DOHH2 (cell line): ENCODE measurements around the gene KBTBD6.
"Not testable (repeated sequence)": the region's sequence is repeated elsewhere in the genome, so short reads cannot be mapped to it uniquely, and the experiment has no call there.

Source experiments
- H3F3A ChIP-seq: fragments of 200-600 bp; sonication (generic), shearing (Covaris generic); 2 replicates; pipeline ENCODE4 v1.6.0; 2016; ENCODE audit warnings: antibody characterized with exemption, mild to moderate bottlenecking; ENCODE audit not compliant: control insufficient read depth, insufficient read depth
- H3K27ac ChIP-seq: fragments of 200-600 bp; sonication (generic); 2 replicates; pipeline ENCODE4 v1.5.1; 2014; ENCODE audit warnings: low read depth, mild to moderate bottlenecking, low read length, moderate library complexity
- H3K27me3 ChIP-seq: fragments of 200-600 bp; sonication (generic); 2 replicates; pipeline ENCODE4 v1.6.1; 2014; ENCODE audit warnings: mild to moderate bottlenecking, low read length, mixed read lengths; ENCODE audit not compliant: control insufficient read depth
- H3K36me3 ChIP-seq: fragments of 200-600 bp; sonication (generic); 2 replicates; pipeline ENCODE4 v1.6.1; 2014; ENCODE audit warnings: mild to moderate bottlenecking, low read length, moderate library complexity, mixed read lengths; ENCODE audit not compliant: control insufficient read depth
- H3K4me1 ChIP-seq: fragments of 200-600 bp; sonication (generic); 2 replicates; pipeline ENCODE4 v1.6.1; 2014; ENCODE audit warnings: mild to moderate bottlenecking, low read length, mixed read lengths; ENCODE audit not compliant: control insufficient read depth
- H3K4me2 ChIP-seq: fragments of 200-600 bp; sonication (generic); 2 replicates; pipeline ENCODE4 v1.6.0; 2014; ENCODE audit warnings: mild to moderate bottlenecking, low read length, moderate library complexity
- H3K4me3 ChIP-seq: fragments of 200-600 bp; sonication (generic); 2 replicates; pipeline ENCODE4 v1.5.1; 2014; ENCODE audit warnings: mild to moderate bottlenecking, low read length, mixed read lengths
- H3K79me2 ChIP-seq: fragments of 200-600 bp; sonication (generic); 2 replicates; pipeline ENCODE4 v1.6.1; 2014; ENCODE audit warnings: mild to moderate bottlenecking, low read length, mixed read lengths; ENCODE audit not compliant: control insufficient read depth
- H3K9me2 ChIP-seq: fragments of 200-600 bp; sonication (generic); replicated peaks from 2 replicates; pipeline ENCODE4 v1.6.1; 2014; ENCODE audit warnings: mild to moderate bottlenecking, low read length, mixed read lengths; ENCODE audit not compliant: control insufficient read depth
- H3K9me3 ChIP-seq: fragments of 200-600 bp; sonication (generic); 2 replicates; pipeline ENCODE4 v1.6.1; 2014; ENCODE audit warnings: antibody characterized with exemption, low read length, mixed read lengths; ENCODE audit not compliant: control insufficient read depth, insufficient read depth
- H4K20me1 ChIP-seq: fragments of 200-600 bp; sonication (generic); 2 replicates; pipeline ENCODE4 v1.6.0; 2014; ENCODE audit warnings: low read depth, mild to moderate bottlenecking, antibody characterized with exemption, low read length, moderate library complexity; ENCODE audit not compliant: control insufficient read depth, insufficient read depth
- EZH2phosphoT487 ChIP-seq: fragments of 200-600 bp; sonication (generic); IDR thresholded peaks from 2 replicates; pipeline ENCODE4 v1.6.1; 2017; ENCODE audit warnings: borderline replicate concordance, mild to moderate bottlenecking, antibody characterized with exemption, low read length, moderate library complexity, mixed read lengths
- TF ChIP-seq, protein P1 (sequence below): fragments of 200-600 bp; sonication (generic); IDR thresholded peaks from one replicate; pipeline ENCODE4 v1.5.1; 2014; ENCODE audit warnings: antibody characterized with exemption, mild to moderate bottlenecking, low read depth, low read length; ENCODE audit not compliant: poor library complexity, severe bottlenecking

Gene KBTBD6

DNA sequence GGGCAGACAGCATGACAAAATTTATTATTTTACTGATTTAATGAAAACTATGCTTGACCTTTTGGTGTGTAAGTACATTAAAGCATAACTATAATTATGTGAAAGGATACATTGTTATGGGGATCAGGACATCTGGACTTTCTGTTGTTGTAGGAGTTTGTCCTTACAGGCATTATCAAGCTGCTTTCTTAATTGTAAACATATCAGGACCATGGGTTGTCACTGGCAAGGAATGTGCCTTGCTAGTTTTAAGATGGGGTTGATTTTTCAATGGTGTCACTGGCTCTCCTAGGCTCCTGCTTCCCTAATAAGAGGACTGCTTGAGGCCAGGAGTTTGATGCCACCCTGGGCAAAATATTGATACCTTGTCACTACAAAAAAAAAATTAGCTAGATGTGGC, 32.6 kb downstream of the KBTBD6 start:
- H3K27me3 ChIP-seq = no peaks in the 10 kb centered on the region
- no peaks in the 10 kb centered on the region for H3K79me2 ChIP-seq
- no peak overlapping the region for H3K4me3 ChIP-seq
- H3K4me2 ChIP-seq = no peak overlapping the region
- H3F3A ChIP-seq = no peaks in the 10 kb centered on the region
- TF ChIP-seq, protein P1, sequence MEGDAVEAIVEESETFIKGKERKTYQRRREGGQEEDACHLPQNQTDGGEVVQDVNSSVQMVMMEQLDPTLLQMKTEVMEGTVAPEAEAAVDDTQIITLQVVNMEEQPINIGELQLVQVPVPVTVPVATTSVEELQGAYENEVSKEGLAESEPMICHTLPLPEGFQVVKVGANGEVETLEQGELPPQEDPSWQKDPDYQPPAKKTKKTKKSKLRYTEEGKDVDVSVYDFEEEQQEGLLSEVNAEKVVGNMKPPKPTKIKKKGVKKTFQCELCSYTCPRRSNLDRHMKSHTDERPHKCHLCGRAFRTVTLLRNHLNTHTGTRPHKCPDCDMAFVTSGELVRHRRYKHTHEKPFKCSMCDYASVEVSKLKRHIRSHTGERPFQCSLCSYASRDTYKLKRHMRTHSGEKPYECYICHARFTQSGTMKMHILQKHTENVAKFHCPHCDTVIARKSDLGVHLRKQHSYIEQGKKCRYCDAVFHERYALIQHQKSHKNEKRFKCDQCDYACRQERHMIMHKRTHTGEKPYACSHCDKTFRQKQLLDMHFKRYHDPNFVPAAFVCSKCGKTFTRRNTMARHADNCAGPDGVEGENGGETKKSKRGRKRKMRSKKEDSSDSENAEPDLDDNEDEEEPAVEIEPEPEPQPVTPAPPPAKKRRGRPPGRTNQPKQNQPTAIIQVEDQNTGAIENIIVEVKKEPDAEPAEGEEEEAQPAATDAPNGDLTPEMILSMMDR = no peak
- no peak for TF ChIP-seq EZH2phosphoT487
- no peaks in the 10 kb centered on the region for H4K20me1 ChIP-seq
- H3K9me2 ChIP-seq = no peaks in the 10 kb centered on the region
- no peaks in the 10 kb centered on the region for H3K9me3 ChIP-seq
- no peaks in the 10 kb centered on the region for H3K4me1 ChIP-seq
- H3K27ac ChIP-seq = no peak overlapping the region
- H3K36me3 ChIP-seq = no peaks in the 10 kb centered on the region

- H3K27ac ChIP-seq = no peak overlapping the region
- H3F3A ChIP-seq = no peaks in the 10 kb centered on the region
- H3K27me3 ChIP-seq = no peaks in the 10 kb centered on the region
- H3K79me2 ChIP-seq = no peaks in the 10 kb centered on the region
- H3K4me1 ChIP-seq = no peaks in the 10 kb centered on the region
- no peaks in the 10 kb centered on the region for H4K20me1 ChIP-seq
- no peaks in the 10 kb centered on the region for H3K9me3 ChIP-seq
- no peak overlapping the region for H3K4me2 ChIP-seq
- TF ChIP-seq, protein P1 = no peak
- no peak for TF ChIP-seq EZH2phosphoT487
- H3K36me3 ChIP-seq = no peaks in the 10 kb centered on the region
- no peaks in the 10 kb centered on the region for H3K9me2 ChIP-seq
- no peak overlapping the region for H3K4me3 ChIP-seq
Measured at GRCh38 chr13:41098761-41099160, 33.8 kb downstream of the KBTBD6 start.

DNA sequence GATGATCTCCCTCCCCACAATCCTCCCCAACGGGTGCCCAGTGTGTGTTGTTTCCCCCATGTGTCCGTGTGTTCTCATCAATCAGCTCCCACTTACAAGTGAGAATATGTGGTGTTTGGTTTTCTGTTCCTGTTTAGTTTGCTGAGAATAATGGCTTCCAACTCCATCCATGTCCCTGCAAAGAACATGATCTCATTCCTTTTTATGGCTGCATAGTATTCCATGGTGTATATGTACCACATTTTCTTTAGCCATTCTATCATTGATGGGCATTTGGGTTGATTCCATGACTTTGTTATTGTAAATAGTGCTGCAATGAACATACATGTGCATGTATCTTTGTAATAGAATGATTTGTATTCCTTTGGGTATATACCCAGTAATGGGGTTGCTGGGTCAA, 36.9 kb downstream of the KBTBD6 start:
- H3K27ac ChIP-seq, H3K36me3 ChIP-seq, H3K9me2 ChIP-seq, H3F3A ChIP-seq, H3K4me3 ChIP-seq, H4K20me1 ChIP-seq, H3K79me2 ChIP-seq, H3K27me3 ChIP-seq, H3K4me1 ChIP-seq, H3K4me2 ChIP-seq, H3K9me3 ChIP-seq: not testable (repeated sequence)

DNA sequence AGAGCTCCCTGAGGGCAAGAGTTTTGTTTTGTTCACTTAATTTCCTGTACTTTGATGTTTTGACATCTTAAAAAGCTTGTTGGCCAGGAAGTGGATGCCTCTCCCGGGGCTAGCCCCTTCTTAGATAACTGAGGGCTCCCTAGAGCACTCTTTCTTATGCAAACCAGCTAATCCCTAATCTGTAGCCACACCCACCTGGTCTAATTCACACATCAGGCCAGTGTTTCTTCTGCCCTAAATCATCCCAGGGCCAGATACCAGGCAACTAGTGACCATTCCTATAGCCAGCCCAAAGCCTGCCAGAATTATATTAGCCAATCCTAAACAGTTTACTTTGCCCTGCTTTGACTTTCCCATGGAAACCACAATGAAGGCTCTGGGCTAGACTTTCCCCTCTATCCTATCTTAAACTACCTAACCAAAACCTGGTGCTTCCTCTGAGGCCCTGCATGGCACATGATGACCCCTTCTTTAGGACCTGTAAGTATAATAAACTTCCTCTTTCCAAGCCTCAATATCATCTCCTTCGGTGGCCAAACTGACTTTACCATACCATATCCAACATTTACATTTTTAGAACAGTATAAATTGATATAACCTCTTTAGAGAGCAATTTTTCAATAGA, 46.5 kb downstream of the KBTBD6 start:
- H3K9me2 ChIP-seq = no peaks in the 10 kb centered on the region
- peaks cover 4% of the 10 kb centered on the region; the same call in 1 of the 2 replicates for H3F3A ChIP-seq
- no peaks in the 10 kb centered on the region for H4K20me1 ChIP-seq
- no peaks in the 10 kb centered on the region for H3K79me2 ChIP-seq
- no peak overlapping the region for H3K4me2 ChIP-seq
- H3K9me3 ChIP-seq = no peaks in the 10 kb centered on the region
- TF ChIP-seq, protein P1 = no peak
- TF ChIP-seq EZH2phosphoT487 = no peak
- H3K27ac ChIP-seq = no peak overlapping the region
- no peaks in the 10 kb centered on the region for H3K27me3 ChIP-seq
- peaks cover 17% of the 10 kb centered on the region for H3K36me3 ChIP-seq
- no peaks in the 10 kb centered on the region for H3K4me1 ChIP-seq
- H3K4me3 ChIP-seq = no peak overlapping the region
